PFSK-1 (cell line): ENCODE data around the gene CDKL2.

Experiments used
- POLR2AphosphoS5 ChIP-seq: IDR thresholded peaks from 2 replicates; pipeline ENCODE4 v1.6.1; 2012; ENCODE audit warnings: low read depth, mild to moderate bottlenecking, control low read depth, low read length, moderate library complexity
- REST ChIP-seq, 2 experiments: IDR thresholded peaks; 2 replicates each; pipeline versions ENCODE4 v1.6.1 to v1.8.0; 2011 to 2012; ENCODE audit warnings: low read depth in 2 of 2, low read length in 2 of 2, control low read depth in 1 of 2, inconsistent platforms in 1 of 2, mild to moderate bottlenecking in 1 of 2, moderate library complexity in 1 of 2; ENCODE audit not compliant: insufficient read depth in 1 of 2
- SIN3A ChIP-seq: IDR thresholded peaks from 2 replicates; pipeline ENCODE4 v1.6.1; 2012; ENCODE audit warnings: mild to moderate bottlenecking, low read length, moderate library complexity, borderline replicate concordance; ENCODE audit not compliant: insufficient read depth
- TAF1 ChIP-seq: IDR thresholded peaks from 2 replicates; pipeline ENCODE4 v1.6.1; 2012; ENCODE audit warnings: low read length, control low read depth, borderline replicate concordance; ENCODE audit not compliant: insufficient read depth

- TF ChIP-seq TAF1 (no peak), POLR2AphosphoS5 (no peak), REST (IDR thresholded peaks at IDR 0.05; ENCODE audit: insufficient read depth in 1 of 2, low read depth in 2 of 2, low read length in 2 of 2) (no peak), SIN3A (no peak)
Observed at GRCh38 chr4:75542824-75543223, 87.5 kb downstream of the CDKL2 start.
